ENCODE data around the gene ING4.

GRCh38 chr12:6693832-6694355, 31.0 kb upstream of the ING4 start:
- TF ChIP-seq POLR2A (IDR thresholded peaks at IDR 0.05) = no peak
- no peak for TF ChIP-seq POLR2AphosphoS5 (IDR thresholded peaks at IDR 0.05)
- no peak for TF ChIP-seq CTCF (IDR thresholded peaks at IDR 0.05)
